Measurements from ENCODE around the gene TYRP1. TPM values are rescaled to one million over a fixed set of nuclear protein-coding genes. Genes with fewer than 3 reads are reported as not detected.

The TYRP1 gene, protein sequence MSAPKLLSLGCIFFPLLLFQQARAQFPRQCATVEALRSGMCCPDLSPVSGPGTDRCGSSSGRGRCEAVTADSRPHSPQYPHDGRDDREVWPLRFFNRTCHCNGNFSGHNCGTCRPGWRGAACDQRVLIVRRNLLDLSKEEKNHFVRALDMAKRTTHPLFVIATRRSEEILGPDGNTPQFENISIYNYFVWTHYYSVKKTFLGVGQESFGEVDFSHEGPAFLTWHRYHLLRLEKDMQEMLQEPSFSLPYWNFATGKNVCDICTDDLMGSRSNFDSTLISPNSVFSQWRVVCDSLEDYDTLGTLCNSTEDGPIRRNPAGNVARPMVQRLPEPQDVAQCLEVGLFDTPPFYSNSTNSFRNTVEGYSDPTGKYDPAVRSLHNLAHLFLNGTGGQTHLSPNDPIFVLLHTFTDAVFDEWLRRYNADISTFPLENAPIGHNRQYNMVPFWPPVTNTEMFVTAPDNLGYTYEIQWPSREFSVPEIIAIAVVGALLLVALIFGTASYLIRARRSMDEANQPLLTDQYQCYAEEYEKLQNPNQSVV
- not detected for polyA plus RNA-seq (2012; ENCODE audit: missing spikeins)

DNA sequence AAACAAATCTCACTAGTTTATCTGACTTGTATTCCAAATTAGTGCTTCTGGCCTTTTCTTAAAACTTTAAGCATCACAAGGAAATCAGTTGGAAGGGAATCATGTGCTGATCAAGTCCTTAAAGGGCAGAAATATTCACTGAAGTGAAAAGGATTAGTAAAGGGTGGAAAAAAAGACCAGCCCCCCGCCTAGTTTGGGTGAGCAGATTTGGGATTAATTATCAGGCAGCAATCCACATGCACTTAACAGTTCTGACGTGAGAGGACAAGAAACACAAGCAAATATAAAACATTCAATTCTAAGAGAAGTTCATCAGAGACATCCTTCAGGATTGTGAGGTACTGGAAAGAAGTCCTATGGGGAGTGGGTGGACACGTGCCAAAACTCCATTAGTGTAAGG is at the start of gene TYRP1:
Gene TYRP1, plus strand, starts transcription at position 245 of the 400 bp plus-strand sequence. CDS start 612 bp downstream, outside the sequence.
- no peak for TF ChIP-seq POLR2A (IDR thresholded peaks at IDR 0.05; ENCODE audit: low read depth, low read length)
- TF ChIP-seq TAF1 (IDR thresholded peaks at IDR 0.05; ENCODE audit: borderline replicate concordance, low read depth, low read length): no peak
- no peak for TF ChIP-seq POLR2AphosphoS5 (IDR thresholded peaks at IDR 0.05; ENCODE audit: low read depth, low read length)
- no peak for DNase-seq (ENCODE audit: insufficient read length)
- no peak for FAIRE-seq

DNA sequence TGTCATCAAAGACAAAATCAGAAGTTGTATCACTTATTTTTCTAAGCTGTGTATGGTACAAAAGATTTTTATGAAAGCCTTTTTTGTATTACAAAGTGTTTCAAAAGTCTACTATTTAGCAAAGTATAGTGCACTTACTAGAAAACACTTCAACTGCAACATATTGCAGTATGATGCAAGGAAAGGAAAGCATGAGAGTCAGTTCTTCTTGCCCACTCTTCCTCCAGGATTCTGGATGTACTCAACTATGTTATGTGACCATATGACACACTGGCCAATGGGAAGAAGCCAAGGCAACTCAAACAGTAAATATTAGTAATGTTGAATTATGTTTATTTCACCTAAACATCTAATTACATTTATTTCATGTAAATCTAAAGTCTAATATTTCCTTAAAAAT is 49.5 kb upstream of the TYRP1 start:
- no peak for FAIRE-seq
- TF ChIP-seq POLR2AphosphoS5 (IDR thresholded peaks at IDR 0.05; ENCODE audit: low read depth, low read length) (no peak), POLR2A (IDR thresholded peaks at IDR 0.05; ENCODE audit: low read depth, low read length) (no peak), TAF1 (IDR thresholded peaks at IDR 0.05; ENCODE audit: borderline replicate concordance, low read depth, low read length) (no peak)

DNA sequence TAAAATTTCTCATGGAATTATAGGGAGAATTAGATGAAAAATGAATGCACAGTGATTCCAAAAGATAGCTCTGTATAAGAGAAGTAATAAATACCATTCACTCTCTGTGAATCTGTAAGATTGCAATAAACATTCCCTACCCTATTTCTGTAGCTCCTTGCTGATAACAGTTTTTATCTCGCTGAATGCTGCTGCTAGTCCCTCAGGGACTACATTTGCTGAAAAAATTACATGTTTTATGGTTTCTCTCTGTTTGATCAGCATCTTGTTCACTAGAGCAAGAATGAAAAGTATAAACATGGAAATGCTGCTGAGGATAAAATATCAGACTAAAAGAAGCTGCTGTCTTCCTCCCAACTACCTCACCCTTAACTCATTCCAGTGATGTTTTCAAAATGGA is 44.3 kb upstream of the TYRP1 start:
- DNase-seq (ENCODE audit: insufficient read length) (no peak), FAIRE-seq (no peak)
- TF ChIP-seq TAF1 (IDR thresholded peaks at IDR 0.05; ENCODE audit: borderline replicate concordance, low read depth, low read length): no peak
- TF ChIP-seq POLR2AphosphoS5 (IDR thresholded peaks at IDR 0.05; ENCODE audit: low read depth, low read length): no peak
- no peak for TF ChIP-seq POLR2A (IDR thresholded peaks at IDR 0.05; ENCODE audit: low read depth, low read length)

More for the DNA sequence above, 49.5 kb upstream of the TYRP1 start:
- DNase-seq (ENCODE audit: insufficient read length): no peak

DNA sequence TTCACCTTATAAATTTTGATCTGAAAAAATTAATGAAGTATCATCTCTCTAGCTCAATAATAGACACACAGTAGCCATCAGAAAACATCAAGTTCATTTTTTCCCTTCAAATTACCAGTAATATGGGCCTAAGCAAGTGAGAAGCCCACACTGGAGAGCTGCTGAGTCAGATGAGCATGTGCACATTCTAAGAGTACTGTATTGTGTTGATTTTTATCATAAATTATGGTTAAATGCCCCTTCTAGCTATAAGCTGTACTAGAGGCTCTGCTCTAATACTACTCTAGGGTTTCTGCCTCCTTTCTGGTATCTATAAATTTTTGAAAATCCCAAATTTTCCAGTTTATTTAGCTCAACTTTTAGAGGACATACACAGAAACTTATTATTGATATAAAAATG is 42.1 kb upstream of the TYRP1 start:
- FAIRE-seq (no peak), DNase-seq (ENCODE audit: insufficient read length) (no peak)
- no peak for TF ChIP-seq TAF1 (IDR thresholded peaks at IDR 0.05; ENCODE audit: borderline replicate concordance, low read depth, low read length)
- no peak for TF ChIP-seq POLR2AphosphoS5 (IDR thresholded peaks at IDR 0.05; ENCODE audit: low read depth, low read length)
- TF ChIP-seq POLR2A (IDR thresholded peaks at IDR 0.05; ENCODE audit: low read depth, low read length): no peak

DNA sequence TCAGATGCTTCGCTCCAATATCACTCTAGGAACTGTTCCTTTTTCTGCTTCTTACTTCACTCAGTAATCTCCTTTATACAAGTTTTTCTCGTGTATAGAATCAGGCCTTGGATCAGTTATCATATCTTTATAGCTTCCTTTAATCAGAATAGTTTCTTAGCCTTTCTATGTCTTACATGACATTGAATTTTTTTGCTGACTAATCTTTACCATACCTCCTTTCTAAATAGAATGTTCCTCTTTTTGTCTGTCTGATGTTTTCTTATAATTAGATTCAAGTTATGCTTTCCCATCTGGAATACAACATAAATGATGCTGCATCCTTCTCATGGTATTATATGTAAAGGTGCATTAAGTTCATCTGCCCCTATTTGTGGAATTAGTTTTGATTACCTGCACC is 40.2 kb upstream of the TYRP1 start:
- no peak for TF ChIP-seq POLR2AphosphoS5 (IDR thresholded peaks at IDR 0.05; ENCODE audit: low read depth, low read length)
- no peak for TF ChIP-seq POLR2A (IDR thresholded peaks at IDR 0.05; ENCODE audit: low read depth, low read length)
- no peak for TF ChIP-seq TAF1 (IDR thresholded peaks at IDR 0.05; ENCODE audit: borderline replicate concordance, low read depth, low read length)
- DNase-seq (ENCODE audit: insufficient read length) (no peak), FAIRE-seq (no peak)

DNA sequence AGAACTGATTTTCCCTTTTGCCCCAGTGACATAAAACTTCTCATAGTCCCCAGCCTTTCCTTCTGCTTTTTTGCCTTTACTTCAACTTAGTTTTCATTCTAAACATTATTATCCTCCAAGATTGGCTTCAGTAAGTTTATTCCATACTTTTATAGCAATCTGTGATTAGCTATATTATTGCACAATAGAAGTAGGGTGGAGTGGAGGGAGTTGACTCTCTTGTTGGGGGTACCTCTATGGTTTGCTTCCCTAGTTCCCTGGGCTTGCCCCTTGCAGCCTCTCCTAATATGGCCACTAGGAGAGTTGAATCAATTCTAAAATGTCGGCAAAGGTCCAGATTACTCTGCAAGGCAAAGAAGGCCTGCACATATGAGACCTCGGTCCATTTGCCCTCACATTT is 36.4 kb upstream of the TYRP1 start:
- TF ChIP-seq TAF1 (IDR thresholded peaks at IDR 0.05; ENCODE audit: borderline replicate concordance, low read depth, low read length) (no peak), POLR2AphosphoS5 (IDR thresholded peaks at IDR 0.05; ENCODE audit: low read depth, low read length) (no peak), POLR2A (IDR thresholded peaks at IDR 0.05; ENCODE audit: low read depth, low read length) (no peak)
- DNase-seq (ENCODE audit: insufficient read length) (no peak), FAIRE-seq (no peak)

DNA sequence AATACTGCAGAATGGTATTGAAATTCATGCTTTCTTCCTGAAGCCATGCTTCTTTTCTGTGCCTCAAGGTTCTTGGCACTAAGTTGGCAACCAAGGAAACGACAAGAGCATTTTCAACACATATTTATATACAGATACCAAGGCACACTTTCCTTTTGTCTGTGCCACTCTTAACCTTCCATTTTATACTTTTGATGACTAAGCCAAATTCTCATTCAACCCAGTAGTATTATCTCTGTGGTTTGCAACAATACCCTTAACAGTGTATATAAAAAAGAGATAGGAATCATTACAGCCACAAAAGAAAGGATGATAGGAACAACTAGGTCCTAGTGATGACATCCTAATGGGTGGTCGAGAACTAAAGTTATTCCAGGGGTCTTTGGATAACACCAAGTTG is 36.0 kb upstream of the TYRP1 start:
- DNase-seq (ENCODE audit: insufficient read length) (no peak), FAIRE-seq (no peak)
- TF ChIP-seq POLR2AphosphoS5 (IDR thresholded peaks at IDR 0.05; ENCODE audit: low read depth, low read length) (no peak), TAF1 (IDR thresholded peaks at IDR 0.05; ENCODE audit: borderline replicate concordance, low read depth, low read length) (no peak), POLR2A (IDR thresholded peaks at IDR 0.05; ENCODE audit: low read depth, low read length) (no peak)

DNA sequence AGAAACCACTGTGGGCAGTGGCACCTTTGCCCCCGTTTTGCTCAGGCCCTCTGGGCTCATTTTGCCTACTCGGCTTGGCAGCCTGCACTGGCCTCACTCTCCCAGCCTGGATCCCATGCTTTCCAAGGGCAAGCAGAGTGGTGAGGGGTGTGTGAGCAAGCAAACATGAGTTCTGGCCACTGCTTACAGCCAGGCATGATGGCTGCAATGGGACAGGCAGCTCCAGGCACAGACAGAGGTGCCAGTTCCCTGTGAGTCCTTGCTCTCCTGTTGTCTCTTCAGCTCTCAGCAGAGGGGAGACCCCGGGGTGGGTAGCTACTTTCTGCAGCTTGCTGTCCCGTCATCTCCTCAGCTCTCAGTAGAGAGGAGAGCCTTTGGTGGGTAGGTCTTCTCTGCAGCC is 35.2 kb upstream of the TYRP1 start:
- no peak for DNase-seq (ENCODE audit: insufficient read length)
- TF ChIP-seq POLR2AphosphoS5 (IDR thresholded peaks at IDR 0.05; ENCODE audit: low read depth, low read length): no peak
- no peak for FAIRE-seq

DNA sequence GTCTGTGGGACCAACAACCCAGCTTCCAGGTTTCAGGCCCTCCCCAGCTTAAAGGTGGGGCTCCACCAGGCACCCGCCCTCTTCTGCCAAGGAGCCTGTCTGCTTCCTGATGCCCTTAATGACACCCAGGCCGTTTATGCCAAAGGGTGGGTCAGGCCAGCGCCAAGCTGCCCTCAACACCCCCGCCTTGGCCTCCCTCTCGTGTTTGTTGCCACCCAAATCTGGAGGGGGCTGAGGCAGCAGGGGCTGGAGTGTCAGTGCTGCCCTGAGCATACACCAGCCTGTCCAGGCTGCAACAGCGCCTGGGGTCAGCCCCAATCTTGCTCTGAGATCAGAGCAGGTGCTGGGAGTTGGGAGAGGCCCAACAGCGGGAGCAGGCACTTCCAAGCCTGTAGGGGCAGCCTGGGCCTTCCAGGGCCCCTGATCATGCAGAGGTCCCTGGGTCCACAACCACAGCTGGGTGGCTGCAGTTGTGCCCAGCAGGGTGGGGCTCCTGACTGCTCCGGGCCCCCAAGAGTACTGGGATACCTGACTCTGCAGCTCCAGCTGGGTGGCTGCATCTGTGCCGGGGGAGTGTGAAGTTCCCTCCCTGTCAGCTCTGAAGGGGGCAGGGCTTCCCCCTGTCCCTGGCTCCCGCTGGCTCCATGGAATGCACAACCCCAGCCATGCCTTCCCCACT is 34.5 kb upstream of the TYRP1 start:
- DNase-seq (ENCODE audit: insufficient read length): no peak
- FAIRE-seq: no peak
- TF ChIP-seq POLR2AphosphoS5 (IDR thresholded peaks at IDR 0.05; ENCODE audit: low read depth, low read length) (no peak), TAF1 (IDR thresholded peaks at IDR 0.05; ENCODE audit: borderline replicate concordance, low read depth, low read length) (no peak), POLR2A (IDR thresholded peaks at IDR 0.05; ENCODE audit: low read depth, low read length) (no peak)

DNA sequence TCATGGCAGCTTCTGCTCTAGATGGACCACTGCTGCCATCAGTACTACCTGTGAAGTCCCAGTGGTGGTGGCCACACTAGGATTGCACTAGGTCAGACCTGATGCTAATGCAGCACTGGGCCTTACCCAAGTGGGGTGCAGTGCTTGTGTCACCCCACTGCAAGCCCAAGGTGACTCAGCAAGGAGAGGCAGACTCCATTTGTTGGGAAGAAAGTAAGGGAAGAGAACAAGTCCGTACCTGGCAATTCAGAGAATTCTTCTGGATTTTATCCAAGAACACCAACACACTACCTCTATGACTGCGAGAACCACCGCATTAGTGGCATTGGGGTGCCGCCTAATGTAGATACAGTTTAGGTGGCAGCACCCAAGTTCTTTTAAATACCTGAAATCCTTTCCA is 34.0 kb upstream of the TYRP1 start:
- no peak for TF ChIP-seq POLR2AphosphoS5 (IDR thresholded peaks at IDR 0.05; ENCODE audit: low read depth, low read length)
- no peak for TF ChIP-seq POLR2A (IDR thresholded peaks at IDR 0.05; ENCODE audit: low read depth, low read length)
- TF ChIP-seq TAF1 (IDR thresholded peaks at IDR 0.05; ENCODE audit: borderline replicate concordance, low read depth, low read length): no peak
- FAIRE-seq: no peak

DNA sequence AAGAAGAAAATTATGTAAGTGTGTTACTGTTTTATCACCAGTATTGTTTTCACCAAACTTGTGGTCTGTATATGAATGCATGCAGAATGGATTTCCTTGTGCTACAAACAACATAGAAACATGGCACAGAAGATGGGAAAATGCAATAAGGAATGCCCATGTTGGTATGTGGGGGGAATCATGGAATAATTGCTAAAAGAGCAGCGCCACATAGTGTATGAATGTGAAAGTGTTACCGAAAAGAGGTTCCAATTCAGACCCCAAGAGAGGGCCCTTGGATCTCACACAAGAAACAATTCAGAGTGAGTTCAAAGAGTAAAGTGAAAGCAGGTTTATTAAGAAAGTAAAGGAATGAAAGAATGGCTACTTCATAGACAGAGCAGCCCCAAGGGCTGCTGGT is 26.4 kb upstream of the TYRP1 start:
- DNase-seq (ENCODE audit: insufficient read length): no peak
- no peak for TF ChIP-seq POLR2AphosphoS5 (IDR thresholded peaks at IDR 0.05; ENCODE audit: low read depth, low read length)
- TF ChIP-seq POLR2A (IDR thresholded peaks at IDR 0.05; ENCODE audit: low read depth, low read length): no peak
- TF ChIP-seq TAF1 (IDR thresholded peaks at IDR 0.05; ENCODE audit: borderline replicate concordance, low read depth, low read length): no peak
- no peak for FAIRE-seq

More for the DNA sequence above, 34.0 kb upstream of the TYRP1 start:
- DNase-seq (ENCODE audit: insufficient read length): no peak

DNA sequence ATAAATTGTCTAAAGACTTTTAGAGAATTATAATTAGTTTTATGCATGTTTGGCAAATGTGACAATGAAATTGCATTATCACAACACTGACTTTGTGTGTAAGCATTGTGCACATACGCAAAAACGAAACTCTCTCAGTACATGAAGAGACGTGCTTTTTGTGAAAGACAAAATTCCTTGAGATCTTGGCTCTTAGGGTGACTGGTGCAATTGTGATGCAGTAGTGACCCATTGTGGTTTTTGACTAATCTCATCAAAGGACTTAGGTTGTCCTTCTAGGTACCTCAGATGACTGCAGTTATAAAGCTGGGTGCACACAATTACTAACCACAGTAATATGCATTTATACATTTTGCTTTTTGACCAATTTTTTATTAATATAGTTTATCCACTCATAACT is 25.3 kb upstream of the TYRP1 start:
- no peak for FAIRE-seq
- DNase-seq (ENCODE audit: insufficient read length): no peak
- TF ChIP-seq POLR2AphosphoS5 (IDR thresholded peaks at IDR 0.05; ENCODE audit: low read depth, low read length): no peak
- no peak for TF ChIP-seq TAF1 (IDR thresholded peaks at IDR 0.05; ENCODE audit: borderline replicate concordance, low read depth, low read length)
- no peak for TF ChIP-seq POLR2A (IDR thresholded peaks at IDR 0.05; ENCODE audit: low read depth, low read length)
